ENCODE results near the gene SPAG16. TPM values are rescaled to one million over a fixed set of nuclear protein-coding genes. Genes with fewer than 3 reads are reported as not detected.

The SPAG16 gene
- total RNA-seq, 2 experiments from 2014 or later: 2.8 to 3.2 TPM

DNA sequence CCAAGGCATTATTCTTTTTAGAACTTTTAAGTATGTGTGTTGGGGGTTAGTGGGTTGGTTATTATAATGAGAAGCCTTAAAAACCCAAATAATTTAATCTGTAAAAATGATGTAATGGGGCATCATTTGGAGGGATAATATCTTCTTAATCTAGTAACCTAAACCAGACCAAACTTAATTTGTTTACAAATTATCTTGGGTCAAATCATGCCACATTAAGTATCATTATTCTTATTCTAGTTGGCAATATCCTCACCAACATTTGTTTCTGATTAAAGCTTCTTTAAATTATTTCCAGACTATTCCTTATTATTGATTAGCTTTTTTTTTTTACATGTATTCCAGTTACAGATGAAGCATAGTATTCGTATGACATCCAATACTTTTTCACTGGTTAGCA is 1041.1 kb downstream of the SPAG16 start:
- Histone ChIP-seq H3K4me1 (ENCODE audit: insufficient read depth, low read length) (no peaks in the 10 kb centered on the region), H3K27ac (ENCODE audit: low read depth in 1 of 2, low read length in 2 of 2) (no peak overlapping the region), H3K36me3 (ENCODE audit: insufficient read depth, low read length) (no peaks in the 10 kb centered on the region), H3K27me3 (ENCODE audit: control insufficient read depth in 1 of 2, insufficient read depth in 2 of 2, low read length in 2 of 2) (no peaks in the 10 kb centered on the region), H3K4me3 (ENCODE audit: low read length) (no peak overlapping the region), H3K9me3 (ENCODE audit: control insufficient read depth in 1 of 2, insufficient read depth in 1 of 2, low read length in 2 of 2) (no peaks in the 10 kb centered on the region)
- intact Hi-C loops (cut with DNase I, micrococcal nuclease): no loop called here
- Mint-ChIP-seq H3K4me3 (no peak overlapping the region), H3K4me1 (ENCODE audit: low read depth) (no peaks in the 10 kb centered on the region), H3K36me3 (ENCODE audit: low read depth) (no peaks in the 10 kb centered on the region), H3K27me3 (no peaks in the 10 kb centered on the region), H3K9me3 (peaks cover 2% of the 10 kb centered on the region), H3K27ac (no peak overlapping the region)
- TF ChIP-seq, protein P1, sequence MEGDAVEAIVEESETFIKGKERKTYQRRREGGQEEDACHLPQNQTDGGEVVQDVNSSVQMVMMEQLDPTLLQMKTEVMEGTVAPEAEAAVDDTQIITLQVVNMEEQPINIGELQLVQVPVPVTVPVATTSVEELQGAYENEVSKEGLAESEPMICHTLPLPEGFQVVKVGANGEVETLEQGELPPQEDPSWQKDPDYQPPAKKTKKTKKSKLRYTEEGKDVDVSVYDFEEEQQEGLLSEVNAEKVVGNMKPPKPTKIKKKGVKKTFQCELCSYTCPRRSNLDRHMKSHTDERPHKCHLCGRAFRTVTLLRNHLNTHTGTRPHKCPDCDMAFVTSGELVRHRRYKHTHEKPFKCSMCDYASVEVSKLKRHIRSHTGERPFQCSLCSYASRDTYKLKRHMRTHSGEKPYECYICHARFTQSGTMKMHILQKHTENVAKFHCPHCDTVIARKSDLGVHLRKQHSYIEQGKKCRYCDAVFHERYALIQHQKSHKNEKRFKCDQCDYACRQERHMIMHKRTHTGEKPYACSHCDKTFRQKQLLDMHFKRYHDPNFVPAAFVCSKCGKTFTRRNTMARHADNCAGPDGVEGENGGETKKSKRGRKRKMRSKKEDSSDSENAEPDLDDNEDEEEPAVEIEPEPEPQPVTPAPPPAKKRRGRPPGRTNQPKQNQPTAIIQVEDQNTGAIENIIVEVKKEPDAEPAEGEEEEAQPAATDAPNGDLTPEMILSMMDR (IDR thresholded peaks at IDR 0.05): no peak
- ATAC-seq (ENCODE audit: poor library complexity): no peak
- DNase-seq: no peak
- CTCF ChIA-PET: no interaction called here
- POLR2A ChIA-PET: no interaction called here

GRCh38 chr2:214328941-214329340 is 1044.7 kb downstream of the SPAG16 start:
- no peak overlapping the region for H3K4me3 ChIP-seq (ENCODE audit: low read length)
- Mint-ChIP-seq H3K9me3 (peaks cover 11% of the 10 kb centered on the region), H3K4me3 (no peak overlapping the region), H3K4me1 (ENCODE audit: low read depth) (no peaks in the 10 kb centered on the region), H3K36me3 (ENCODE audit: low read depth) (no peaks in the 10 kb centered on the region), H3K27ac (no peak overlapping the region), H3K27me3 (no peaks in the 10 kb centered on the region)
- ChIA-PET CTCF (no interaction called here), POLR2A (no interaction called here)
- no peaks in the 10 kb centered on the region for H3K9me3 ChIP-seq (ENCODE audit: control insufficient read depth in 1 of 2, insufficient read depth in 1 of 2, low read length in 2 of 2)
- H3K4me1 ChIP-seq (ENCODE audit: insufficient read depth, low read length): no peaks in the 10 kb centered on the region
- TF ChIP-seq, protein P1 (IDR thresholded peaks at IDR 0.05): no peak
- intact Hi-C loops (cut with DNase I, micrococcal nuclease): no loop called here
- DNase-seq (no peak), ATAC-seq (ENCODE audit: poor library complexity) (no peak)
- H3K27ac ChIP-seq (ENCODE audit: low read depth in 1 of 2, low read length in 2 of 2): no peak overlapping the region
- H3K27me3 ChIP-seq (ENCODE audit: control insufficient read depth in 1 of 2, insufficient read depth in 2 of 2, low read length in 2 of 2): no peaks in the 10 kb centered on the region
- H3K36me3 ChIP-seq (ENCODE audit: insufficient read depth, low read length): no peaks in the 10 kb centered on the region

GRCh38 chr2:214341646-214342045 is 1057.4 kb downstream of the SPAG16 start:
- ChIA-PET CTCF (no interaction called here), POLR2A (no interaction called here)
- ATAC-seq (ENCODE audit: poor library complexity) (no peak), DNase-seq (no peak)
- Mint-ChIP-seq H3K4me1 (ENCODE audit: low read depth) (no peaks in the 10 kb centered on the region), H3K36me3 (ENCODE audit: low read depth) (no peaks in the 10 kb centered on the region), H3K27me3 (no peaks in the 10 kb centered on the region), H3K27ac (no peak overlapping the region), H3K9me3 (no peaks in the 10 kb centered on the region), H3K4me3 (no peak overlapping the region)
- no peaks in the 10 kb centered on the region for H3K4me1 ChIP-seq (ENCODE audit: insufficient read depth, low read length)
- H3K9me3 ChIP-seq (ENCODE audit: control insufficient read depth in 1 of 2, insufficient read depth in 1 of 2, low read length in 2 of 2): no peaks in the 10 kb centered on the region
- H3K27me3 ChIP-seq (ENCODE audit: control insufficient read depth in 1 of 2, insufficient read depth in 2 of 2, low read length in 2 of 2): no peaks in the 10 kb centered on the region
- H3K36me3 ChIP-seq (ENCODE audit: insufficient read depth, low read length): no peaks in the 10 kb centered on the region
- intact Hi-C loops (cut with DNase I, micrococcal nuclease): no loop called here
- H3K4me3 ChIP-seq (ENCODE audit: low read length): no peak overlapping the region
- no peak overlapping the region for H3K27ac ChIP-seq (ENCODE audit: low read depth in 1 of 2, low read length in 2 of 2)
- TF ChIP-seq, protein P1 (IDR thresholded peaks at IDR 0.05): no peak
